Measurements from ENCODE around the gene PLCB3.

GRCh38 chr11:64294774-64295173 is 43.4 kb downstream of the PLCB3 start:
- no peak for TF ChIP-seq CTCF (conservative IDR thresholded peaks at IDR 0.05; ENCODE audit: low read depth, low read length)
- no peak for TF ChIP-seq EZH2 (IDR thresholded peaks at IDR 0.05; ENCODE audit: borderline replicate concordance, low read depth, low read length, poor library complexity, severe bottlenecking)
